Calu3 (cell line): Measurements from ENCODE around the gene DYNC2H1. TPM values are rescaled to one million over a fixed set of nuclear protein-coding genes. Genes with fewer than 3 reads are reported as not detected.

Experiments used
- BruUV-seq: library from RNA; stranded (reverse); fragments of 400-500 nt; replicated peaks from 2 replicates; lab custom pipeline; 2021; lab: Mats Ljungman, UMichigan
- CTCF ChIA-PET: fragments of 300-600 bp; sonication (Branson Sonifier 250); formaldehyde crosslinking; loops from one replicate; lab custom pipeline; 2022; ENCODE audit warnings: antibody characterized with exemption; lab: Charles Lee
- DNase-seq: peaks from one replicate; pipeline ENCODE4 v3.0.0; 2022
- H3K27ac Mint-ChIP-seq: one replicate; pipeline ENCODE4 v1.8.0; 2022; ENCODE audit warnings: mixed read lengths; ENCODE audit not compliant: unreplicated experiment
- H3K27me3 Mint-ChIP-seq: one replicate; pipeline ENCODE4 v1.8.0; 2022; ENCODE audit warnings: mixed read lengths; ENCODE audit not compliant: unreplicated experiment
- H3K36me3 Mint-ChIP-seq: one replicate; pipeline ENCODE4 v1.8.0; 2022; ENCODE audit warnings: mild to moderate bottlenecking, moderate library complexity, mixed read lengths; ENCODE audit not compliant: insufficient read depth, unreplicated experiment
- H3K4me1 Mint-ChIP-seq: one replicate; pipeline ENCODE4 v1.8.0; 2022; ENCODE audit warnings: mild to moderate bottlenecking, low read depth, mixed read lengths; ENCODE audit not compliant: unreplicated experiment
- H3K4me3 Mint-ChIP-seq: one replicate; pipeline ENCODE4 v1.8.0; 2022; ENCODE audit warnings: mild to moderate bottlenecking, low read depth, moderate library complexity, mixed read lengths; ENCODE audit not compliant: unreplicated experiment
- H3K9me3 Mint-ChIP-seq: one replicate; pipeline ENCODE4 v1.8.0; 2022; ENCODE audit warnings: low read depth, mixed read lengths; ENCODE audit not compliant: unreplicated experiment
- CTCF ChIP-seq: fragments of 200-600 bp; IDR thresholded peaks from one replicate; pipeline ENCODE4 v1.8.0; 2022; ENCODE audit warnings: antibody characterized with exemption; ENCODE audit not compliant: unreplicated experiment
- intact Hi-C: fragments of 100-400 bp; cut with micrococcal nuclease; formaldehyde crosslinking; loops from one replicate; pipeline ENCODE4 v1.10.0; 2022; ENCODE audit not compliant: unreplicated experiment
- total RNA-seq: library from RNA; stranded (reverse); gene quantifications from 2 replicates; pipeline ENCODE4 v1.2.3, GENCODE V29; 2022

Gene DYNC2H1
- total RNA-seq, 1 experiment from 2014 or later, result 3.4 TPM

GRCh38 chr11:103484545-103484944 is 375.3 kb downstream of the DYNC2H1 start:
- no peak for DNase-seq
- no TSS peak for BruUV-seq
- Mint-ChIP-seq H3K27ac (no peak overlapping the region), H3K36me3 (no peaks in the 10 kb centered on the region), H3K9me3 (no peaks in the 10 kb centered on the region), H3K4me3 (no peak overlapping the region), H3K27me3 (no peaks in the 10 kb centered on the region), H3K4me1 (no peaks in the 10 kb centered on the region)
- CTCF ChIA-PET, result interaction anchor here (0.6 kb wide), 1 partner anchor 24 kb away, joined by 4 read pairs; no protein-coding TSS in a partner anchor
- intact Hi-C loops, result no loop called here
- no peak for TF ChIP-seq CTCF

GRCh38 chr11:103486604-103487003 is 377.4 kb downstream of the DYNC2H1 start:
- Mint-ChIP-seq H3K27ac (no peak overlapping the region), H3K9me3 (no peaks in the 10 kb centered on the region), H3K4me1 (no peaks in the 10 kb centered on the region), H3K27me3 (no peaks in the 10 kb centered on the region), H3K36me3 (no peaks in the 10 kb centered on the region), H3K4me3 (no peak overlapping the region)
- no peak for TF ChIP-seq CTCF
- CTCF ChIA-PET, result no interaction called here
- DNase-seq, result no peak
- intact Hi-C loops, result no loop called here
- no TSS peak for BruUV-seq

- no peaks in the 10 kb centered on the region for H3K9me3 Mint-ChIP-seq
- no TSS peak for BruUV-seq
- no peak for DNase-seq
- H3K27ac Mint-ChIP-seq, result no peak overlapping the region
- TF ChIP-seq CTCF, result no peak
- intact Hi-C loops, result no loop called here
- H3K4me3 Mint-ChIP-seq, result no peak overlapping the region
- H3K4me1 Mint-ChIP-seq, result no peaks in the 10 kb centered on the region
- no peaks in the 10 kb centered on the region for H3K27me3 Mint-ChIP-seq
- H3K36me3 Mint-ChIP-seq, result no peaks in the 10 kb centered on the region
- CTCF ChIA-PET, result no interaction called here
Measured at GRCh38 chr11:103487113-103487512, 377.9 kb downstream of the DYNC2H1 start.

GRCh38 chr11:103488031-103488461 is 378.8 kb downstream of the DYNC2H1 start:
- no peaks in the 10 kb centered on the region for H3K36me3 Mint-ChIP-seq
- no peak for DNase-seq
- CTCF ChIA-PET, result no interaction called here
- no peaks in the 10 kb centered on the region for H3K9me3 Mint-ChIP-seq
- H3K27ac Mint-ChIP-seq, result no peak overlapping the region
- no TSS peak for BruUV-seq
- H3K4me1 Mint-ChIP-seq, result no peaks in the 10 kb centered on the region
- intact Hi-C loops, result no loop called here
- H3K27me3 Mint-ChIP-seq, result no peaks in the 10 kb centered on the region
- H3K4me3 Mint-ChIP-seq, result no peak overlapping the region
- TF ChIP-seq CTCF, result no peak
